ENCODE data around the gene FBF1.
"Not testable (repeated sequence)": the region's sequence is repeated elsewhere in the genome, so short reads cannot be mapped to it uniquely, and the experiment has no call there.

FBF1 gene

GRCh38 chr17:75870228-75870627 is 70.6 kb downstream of the FBF1 start:
- H3K4me3 Mint-ChIP-seq; H3K27me3 Mint-ChIP-seq; H3K9me3 Mint-ChIP-seq (ENCODE audit: low read depth); H3K36me3 Mint-ChIP-seq; H3K27ac Mint-ChIP-seq: not testable (repeated sequence)
- peaks cover 20% of the 10 kb centered on the region for H3K4me1 Mint-ChIP-seq (ENCODE audit: low read depth)

- H3K4me3 Mint-ChIP-seq: no peak overlapping the region
- H3K27ac Mint-ChIP-seq: no peak overlapping the region
- no peaks in the 10 kb centered on the region for H3K36me3 Mint-ChIP-seq
- H3K27me3 Mint-ChIP-seq: no peaks in the 10 kb centered on the region
- H3K4me1 Mint-ChIP-seq (ENCODE audit: low read depth): peaks cover 23% of the 10 kb centered on the region
- H3K9me3 Mint-ChIP-seq (ENCODE audit: low read depth): no peaks in the 10 kb centered on the region
Measured at GRCh38 chr17:75869282-75870141, 71.3 kb downstream of the FBF1 start.

- H3K4me1 Mint-ChIP-seq (ENCODE audit: low read depth): peaks cover 26% of the 10 kb centered on the region
- H3K9me3 Mint-ChIP-seq (ENCODE audit: low read depth); H3K27ac Mint-ChIP-seq: not testable (repeated sequence)
Measured at GRCh38 chr17:75868730-75869281, 72.0 kb downstream of the FBF1 start.

GRCh38 chr17:75865404-75866188 is 75.2 kb downstream of the FBF1 start:
- not testable (repeated sequence) for H3K36me3 Mint-ChIP-seq; H3K27me3 Mint-ChIP-seq; H3K27ac Mint-ChIP-seq; H3K4me3 Mint-ChIP-seq; H3K9me3 Mint-ChIP-seq (ENCODE audit: low read depth)
- H3K4me1 Mint-ChIP-seq (ENCODE audit: low read depth): peaks cover 15% of the 10 kb centered on the region

More at GRCh38 chr17:75868730-75869281, 72.0 kb downstream of the FBF1 start:
- not testable (repeated sequence) for H3K36me3 Mint-ChIP-seq, H3K4me3 Mint-ChIP-seq, H3K27me3 Mint-ChIP-seq

GRCh38 chr17:75864887-75865286 is 76.0 kb downstream of the FBF1 start:
- H3K27me3 Mint-ChIP-seq, H3K4me3 Mint-ChIP-seq: not testable (repeated sequence)

GRCh38 chr17:75864448-75864871 is 76.4 kb downstream of the FBF1 start:
- Mint-ChIP-seq H3K4me1 (ENCODE audit: low read depth) (peaks cover 15% of the 10 kb centered on the region), H3K4me3 (no peak overlapping the region), H3K27ac (no peak overlapping the region), H3K9me3 (ENCODE audit: low read depth) (no peaks in the 10 kb centered on the region), H3K36me3 (no peaks in the 10 kb centered on the region), H3K27me3 (no peaks in the 10 kb centered on the region)

More at GRCh38 chr17:75864887-75865286, 76.0 kb downstream of the FBF1 start:
- H3K4me1 Mint-ChIP-seq (ENCODE audit: low read depth): peaks cover 15% of the 10 kb centered on the region
- not testable (repeated sequence) for H3K27ac Mint-ChIP-seq; H3K9me3 Mint-ChIP-seq (ENCODE audit: low read depth); H3K36me3 Mint-ChIP-seq

GRCh38 chr17:75861927-75862317 is 78.9 kb downstream of the FBF1 start:
- peaks cover 24% of the 10 kb centered on the region for H3K4me1 Mint-ChIP-seq (ENCODE audit: low read depth)
- no peaks in the 10 kb centered on the region for H3K9me3 Mint-ChIP-seq (ENCODE audit: low read depth)
- no peaks in the 10 kb centered on the region for H3K36me3 Mint-ChIP-seq
- H3K27me3 Mint-ChIP-seq: no peaks in the 10 kb centered on the region
- no peak overlapping the region for H3K27ac Mint-ChIP-seq
- H3K4me3 Mint-ChIP-seq: no peak overlapping the region

Data from activated naive CD8-positive, alpha-beta T cell (primary cell).